GM19324 (cell line): ENCODE results near the gene CLMN.
"Not testable (repeated sequence)": the region's sequence is repeated elsewhere in the genome, so short reads cannot be mapped to it uniquely, and the experiment has no call there.

Experiments
- ATAC-seq: cut with Tn5 transposase; IDR thresholded peaks from one replicate; pipeline ENCODE4 v1.9.1; 2021; ENCODE audit warnings: mild to moderate bottlenecking, moderate library complexity; ENCODE audit not compliant: unreplicated experiment, low FRiP score

The CLMN gene

GRCh38 chr14:95146079-95146771, 173.5 kb downstream of the CLMN start:
- no peak for ATAC-seq

DNA sequence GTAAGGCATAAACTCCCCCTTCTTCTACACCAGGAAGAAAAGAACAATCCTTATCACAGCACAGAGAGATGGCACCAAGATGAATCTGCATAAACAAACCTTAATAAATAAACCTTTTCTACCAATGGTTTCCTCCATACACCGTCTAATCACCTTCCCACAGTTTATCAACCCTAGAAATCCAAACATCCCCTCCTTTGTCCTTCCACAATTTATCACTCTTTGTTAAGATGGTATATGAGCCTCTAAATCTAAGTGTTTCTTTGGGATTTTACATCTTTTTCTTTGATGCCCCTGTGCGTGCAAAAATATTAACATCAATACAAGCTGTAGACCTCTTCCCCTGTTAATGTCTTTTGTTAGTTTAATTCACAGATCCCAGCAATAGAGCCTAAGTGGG, 174.9 kb downstream of the CLMN start:
- no peak for ATAC-seq

DNA sequence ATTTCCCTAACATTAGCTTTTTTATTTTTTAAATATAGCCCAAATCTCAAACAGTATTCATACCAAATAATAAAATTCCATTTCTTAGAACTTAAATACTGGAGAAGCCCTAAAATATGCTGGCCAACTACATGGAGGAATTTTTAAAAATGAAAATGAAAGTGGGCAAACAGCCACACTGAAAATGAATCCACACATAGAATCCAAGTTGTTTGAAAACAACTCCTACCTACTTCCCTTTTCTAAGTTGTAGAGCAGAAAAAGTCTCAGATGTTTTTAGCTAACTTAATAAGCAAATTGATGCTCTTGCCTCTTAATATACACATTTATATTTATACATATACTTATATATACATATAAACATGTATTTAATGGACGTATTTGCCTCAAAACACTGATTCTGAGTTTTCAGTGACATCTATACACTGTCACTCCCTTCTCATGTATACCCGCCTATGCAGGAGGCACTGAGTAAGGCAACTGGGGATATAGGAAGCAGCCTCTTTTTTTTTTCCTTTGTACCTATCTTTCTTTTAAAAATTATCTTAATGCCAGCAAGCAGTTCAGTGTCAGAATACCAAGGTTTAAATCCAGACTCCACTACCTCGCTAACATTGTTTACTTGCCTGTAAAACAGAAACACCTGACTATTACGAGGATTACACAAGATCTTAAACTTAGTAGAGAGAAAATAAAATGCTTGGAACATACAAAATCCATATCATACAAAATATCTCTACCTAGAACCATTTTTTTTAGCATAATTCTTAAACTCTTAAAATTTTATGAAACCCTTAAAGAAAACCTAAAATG, 175.7 kb downstream of the CLMN start:
- ATAC-seq: no peak

DNA sequence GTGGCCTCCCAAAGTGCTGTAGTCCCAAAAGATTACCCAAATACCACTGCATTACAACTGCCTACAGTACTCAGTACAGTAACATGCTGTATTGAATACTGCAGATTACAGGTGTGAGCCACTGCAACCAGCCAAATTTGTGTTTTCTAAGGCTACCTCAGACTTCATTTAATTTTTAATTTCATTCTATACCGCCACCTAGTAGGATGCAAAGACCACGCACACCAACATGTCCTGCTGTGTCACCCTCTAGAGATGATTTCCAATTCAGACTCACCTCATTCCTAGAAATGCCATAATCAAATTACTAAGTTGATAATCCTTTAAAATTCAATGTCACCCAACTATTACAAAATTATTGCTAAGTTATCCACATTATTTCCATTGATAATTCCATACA, 177.5 kb downstream of the CLMN start:
- no peak for ATAC-seq

- ATAC-seq: no peak
Measured at GRCh38 chr14:95141684-95142083, 178.0 kb downstream of the CLMN start.

DNA sequence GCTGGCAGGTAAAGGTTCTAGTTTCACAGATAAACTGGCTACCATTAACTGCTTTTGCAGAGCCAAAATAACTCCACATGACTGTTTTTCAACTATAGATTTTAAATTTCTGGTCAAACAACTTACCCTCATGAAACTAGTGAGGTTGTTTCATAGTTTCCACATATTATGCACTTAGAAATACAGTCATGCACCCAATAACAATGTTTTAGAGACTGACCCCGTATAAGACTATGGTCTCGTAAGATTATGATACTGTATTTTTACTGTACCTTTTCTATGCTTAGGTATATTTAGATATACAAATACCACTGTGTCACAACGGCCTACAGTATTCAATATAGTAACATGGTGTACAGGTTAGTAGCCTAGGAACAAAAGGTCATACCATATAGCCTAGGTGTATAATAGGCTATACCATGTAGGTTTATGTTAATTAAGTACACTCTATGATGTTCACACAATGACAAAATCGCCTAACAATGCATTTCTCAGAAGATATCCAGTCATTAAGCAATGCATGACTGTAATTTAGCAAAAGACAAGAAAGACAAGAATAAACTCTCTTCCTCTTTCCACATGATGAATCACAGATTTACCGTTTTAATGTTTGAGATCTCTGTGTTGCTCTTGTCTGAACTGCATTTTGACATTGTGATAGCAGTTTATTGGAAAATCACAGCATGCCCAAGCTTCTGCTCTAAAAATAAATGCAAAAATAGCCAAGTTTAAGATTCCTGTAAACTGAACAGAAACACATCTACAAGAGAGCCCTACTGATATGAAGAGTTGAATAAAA, 179.4 kb downstream of the CLMN start:
- no peak for ATAC-seq

DNA sequence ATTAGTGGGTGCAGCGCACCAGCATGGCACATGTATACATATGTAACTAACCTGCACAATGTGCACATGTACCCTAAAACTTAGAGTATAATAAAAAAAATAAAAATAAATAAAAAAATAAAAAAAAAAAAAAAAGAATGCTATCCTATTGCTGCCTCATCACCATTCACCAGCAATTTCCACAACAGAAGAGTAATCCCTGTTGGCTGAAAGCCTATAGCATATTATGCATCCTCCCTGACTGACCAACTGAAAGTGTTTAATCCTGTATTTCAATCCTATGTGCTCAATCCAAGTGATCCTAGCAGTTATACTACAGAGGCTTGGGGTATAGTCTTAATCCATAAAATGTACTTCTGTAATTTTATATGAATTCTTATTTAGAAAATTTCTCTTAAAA, 180.8 kb downstream of the CLMN start:
- no peak for ATAC-seq

GRCh38 chr14:95138455-95138854, 181.3 kb downstream of the CLMN start:
- ATAC-seq: not testable (repeated sequence)

DNA sequence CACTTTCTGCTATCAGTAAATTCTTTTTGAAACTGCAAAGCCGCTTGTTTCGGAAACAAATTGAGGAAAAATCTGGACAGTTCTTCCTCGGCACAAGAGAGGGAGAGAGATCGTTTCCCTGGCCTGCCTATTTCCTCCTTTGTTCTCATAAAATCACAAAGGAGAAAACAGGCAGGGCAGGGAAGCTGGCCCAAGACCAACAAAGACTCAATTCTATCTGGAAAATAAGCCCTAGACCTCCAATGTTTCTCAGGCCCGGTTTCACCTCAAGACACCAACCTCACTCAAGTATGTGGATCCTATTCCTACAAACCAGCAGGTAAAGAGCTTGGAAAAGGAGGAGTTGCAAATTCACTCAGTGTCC, 181.9 kb downstream of the CLMN start:
- ATAC-seq: no peak

DNA sequence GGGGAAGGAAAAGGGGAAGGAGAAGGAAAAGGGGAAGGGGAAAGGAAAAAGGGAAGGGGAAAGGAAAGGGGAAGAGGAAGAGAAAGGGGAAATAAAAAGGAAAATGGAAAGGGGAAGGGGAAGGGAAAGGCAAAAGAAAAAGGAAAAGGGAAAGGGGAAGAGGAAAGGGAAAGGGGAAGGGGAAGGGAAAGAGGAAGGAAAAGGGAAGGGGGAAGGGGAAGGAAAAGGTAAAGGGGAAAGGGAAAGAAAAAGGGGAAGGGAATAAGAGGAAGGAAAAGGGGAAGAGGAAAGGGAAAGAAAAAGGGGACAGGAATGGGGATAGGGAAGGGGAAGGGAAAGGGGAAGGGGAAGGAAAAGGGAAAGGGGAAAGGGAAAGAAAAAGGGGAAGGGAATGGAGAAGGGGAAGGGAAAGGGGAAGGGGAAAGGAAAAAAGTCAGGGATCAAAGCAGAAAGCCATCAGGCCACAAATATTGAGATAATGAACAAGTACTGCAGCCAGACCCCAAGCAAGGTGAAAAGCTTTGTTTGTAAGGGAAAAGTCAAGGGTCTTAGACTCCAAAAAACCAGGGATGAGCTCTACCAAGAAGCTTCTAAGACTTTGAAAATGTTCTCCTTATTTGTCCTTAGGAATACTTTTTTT, 182.4 kb downstream of the CLMN start:
- ATAC-seq: no peak

- ATAC-seq: no peak
Measured at GRCh38 chr14:95136631-95137030, 183.1 kb downstream of the CLMN start.

DNA sequence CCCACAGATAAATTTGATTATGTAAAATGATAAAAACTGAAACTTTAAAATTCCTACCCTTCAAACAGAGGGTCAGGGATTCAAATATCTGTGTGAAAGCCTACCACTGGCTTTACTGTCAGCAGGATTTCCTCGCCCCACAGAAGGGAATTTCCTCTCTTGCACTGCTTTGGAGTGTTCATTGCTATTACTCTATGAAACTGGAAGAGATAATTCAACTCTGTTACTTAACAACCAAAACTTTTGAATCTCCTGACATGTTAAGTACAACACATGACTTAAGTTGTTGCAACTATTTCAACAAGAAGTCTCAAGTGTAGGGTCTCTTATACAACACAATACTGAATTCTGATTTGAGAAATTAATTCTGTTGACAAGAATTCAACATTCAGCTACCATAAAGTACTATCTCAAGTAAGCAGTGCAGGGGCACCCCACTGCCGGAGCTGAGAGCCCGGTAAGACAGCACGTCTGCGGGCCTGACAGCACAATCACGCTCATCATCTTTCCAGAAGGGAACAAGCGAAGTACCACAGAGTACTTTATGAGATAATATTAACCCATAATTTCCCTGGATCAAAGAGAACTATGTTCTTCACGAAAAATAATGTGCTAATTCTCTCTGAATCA, 185.3 kb downstream of the CLMN start:
- ATAC-seq: no peak

DNA sequence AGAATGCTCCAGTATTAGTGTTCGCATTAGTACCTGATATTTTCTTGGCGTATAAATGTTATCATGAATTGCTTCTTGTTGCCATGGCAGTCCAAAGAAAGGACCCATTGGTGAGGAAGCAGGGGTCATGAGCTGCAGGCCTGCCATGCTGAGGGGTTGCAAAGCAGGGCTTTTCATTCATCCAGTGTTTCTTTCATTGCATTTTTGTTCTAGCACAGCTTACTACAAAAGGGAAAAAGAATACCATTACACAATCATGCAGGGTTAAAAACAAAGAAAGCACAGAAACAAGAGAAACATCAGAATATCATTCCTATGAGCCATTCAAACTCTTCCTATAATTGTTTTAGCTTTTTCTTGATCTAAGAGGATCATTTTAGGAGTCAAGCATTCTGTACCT, 186.4 kb downstream of the CLMN start:
- no peak for ATAC-seq

DNA sequence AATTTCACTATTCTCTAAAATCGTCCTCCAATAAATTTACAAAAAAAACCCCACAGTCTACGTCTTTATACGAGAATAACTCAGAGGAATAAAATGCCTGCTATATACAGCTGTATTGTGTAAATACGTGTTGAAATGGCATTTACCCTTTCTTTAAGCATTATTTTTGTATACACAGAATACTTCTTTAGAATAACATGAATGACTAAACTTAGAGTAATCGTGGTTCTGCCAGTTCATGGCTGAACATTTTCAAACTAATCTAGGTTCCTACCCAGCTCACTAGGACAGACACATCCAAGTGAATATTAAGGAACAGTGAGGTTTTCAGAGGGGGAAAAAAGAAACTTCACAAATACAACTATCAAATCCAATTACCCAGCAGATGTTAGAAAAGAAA, 186.9 kb downstream of the CLMN start:
- no peak for ATAC-seq
